SK-MEL-5 (cell line): ENCODE data around the gene MYH8. TPM values are rescaled to one million over a fixed set of nuclear protein-coding genes. Genes with fewer than 3 reads are reported as not detected.

ENCODE experiments used
- total RNA-seq: library from RNA; depleted of rRNA; stranded (reverse); fragments of >200 nt; shearing (Covaris generic); gene quantifications from 2 replicates; pipeline ENCODE4 v1.2.3, GENCODE V29; 2014; rRNA removed

Gene MYH8
- total RNA-seq, 1 experiment from 2014 or later = not detected

Other genes with a start within 250 kb of the MYH8 start
- gene GAS7, start 223.3 kb downstream of the MYH8 start, total RNA-seq = 114 and 115 TPM in 2 replicates
- not detected in 2 replicates for gene MYH13, start 48.9 kb downstream of the MYH8 start, total RNA-seq
- gene MYH4, start 47.6 kb upstream of the MYH8 start, total RNA-seq = not detected in 2 replicates
- gene MYH1, start 96.6 kb upstream of the MYH8 start, total RNA-seq = not detected in 2 replicates
- gene MYH2, start 127.7 kb upstream of the MYH8 start, total RNA-seq = not detected in 2 replicates
- 0.71 and 1.3 TPM in 2 replicates for gene MYH3, start 235.4 kb upstream of the MYH8 start, total RNA-seq